GM18867 (cell line): ENCODE measurements around the gene MRPL4.

Source experiments
- ATAC-seq: cut with Tn5 transposase; IDR thresholded peaks from one replicate; pipeline ENCODE4 v1.9.1; 2021; ENCODE audit warnings: mild to moderate bottlenecking, moderate library complexity; ENCODE audit not compliant: unreplicated experiment

Gene MRPL4

DNA sequence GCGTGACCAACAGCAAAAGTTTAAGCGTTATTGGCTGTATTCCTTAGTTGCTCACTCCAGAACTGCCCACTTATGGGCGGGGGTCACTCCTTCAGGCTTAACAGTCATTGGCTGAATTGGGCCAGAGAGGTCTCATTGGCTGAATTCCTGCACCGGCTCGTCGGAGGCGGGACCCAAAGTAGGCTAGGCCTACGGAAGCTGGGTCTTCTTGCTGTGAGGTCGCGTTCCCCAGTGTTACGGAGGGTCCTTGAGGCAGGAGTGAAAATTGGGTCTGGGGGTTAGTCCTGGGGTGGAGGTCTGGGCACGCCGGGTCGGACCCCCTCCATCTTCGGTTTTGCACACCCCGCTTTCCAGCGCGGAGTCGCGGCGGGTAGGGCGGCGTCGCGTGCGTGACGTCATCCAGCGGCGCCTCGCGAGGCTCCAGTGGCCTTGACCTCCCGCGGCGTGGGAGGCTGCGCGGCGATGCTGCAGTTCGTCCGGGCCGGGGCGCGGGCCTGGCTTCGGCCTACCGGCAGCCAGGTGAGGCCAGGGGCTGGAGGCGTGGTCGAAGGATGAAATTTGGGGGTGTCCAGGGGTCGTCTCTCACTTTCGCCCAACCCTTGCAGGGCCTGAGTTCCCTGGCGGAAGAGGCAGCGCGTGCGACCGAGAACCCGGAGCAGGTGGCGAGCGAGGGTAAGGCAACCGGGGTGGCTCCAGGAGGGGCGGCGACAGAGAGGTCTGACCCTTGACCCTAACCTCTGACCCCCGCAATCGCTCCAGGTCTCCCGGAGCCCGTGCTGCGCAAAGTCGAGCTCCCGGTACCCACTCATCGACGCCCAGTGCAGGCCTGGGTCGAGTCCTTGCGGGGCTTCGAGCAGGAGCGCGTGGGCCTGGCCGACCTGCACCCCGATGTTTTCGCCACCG is at the start of gene MRPL4:
MRPL4 (plus strand) TSS at position 423 of the 903 bp plus-strand sequence; CDS start at position 463, 40 bp downstream.
- peak; percentile 87 for ATAC-seq

GRCh38 chr19:10203686-10204085 is 48.3 kb upstream of the MRPL4 start:
- no peak for ATAC-seq

GRCh38 chr19:10205636-10206035 is 46.4 kb upstream of the MRPL4 start:
- ATAC-seq = no peak

GRCh38 chr19:10206226-10206885 is 45.7 kb upstream of the MRPL4 start:
- no peak for ATAC-seq

GRCh38 chr19:10207026-10207425 is 45.0 kb upstream of the MRPL4 start:
- no peak for ATAC-seq

DNA sequence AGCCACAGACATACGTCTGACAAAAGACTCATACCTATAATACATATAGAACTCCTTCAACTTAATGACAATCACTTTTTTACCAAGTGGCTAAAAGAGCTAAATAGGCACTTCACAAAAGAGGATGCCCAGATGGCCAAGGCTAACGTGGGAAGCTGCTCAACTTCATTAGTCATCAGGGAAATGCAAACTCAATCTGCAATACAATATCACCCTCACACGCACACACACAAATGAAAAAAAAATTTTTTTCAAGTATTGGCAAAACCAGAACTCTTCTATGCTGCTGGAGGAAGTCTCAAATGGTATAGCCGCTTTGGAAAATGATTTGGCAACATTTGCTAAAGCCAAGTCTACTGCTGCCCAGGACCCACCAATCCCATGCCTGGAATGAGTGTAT is 42.7 kb upstream of the MRPL4 start:
- no peak for ATAC-seq

DNA sequence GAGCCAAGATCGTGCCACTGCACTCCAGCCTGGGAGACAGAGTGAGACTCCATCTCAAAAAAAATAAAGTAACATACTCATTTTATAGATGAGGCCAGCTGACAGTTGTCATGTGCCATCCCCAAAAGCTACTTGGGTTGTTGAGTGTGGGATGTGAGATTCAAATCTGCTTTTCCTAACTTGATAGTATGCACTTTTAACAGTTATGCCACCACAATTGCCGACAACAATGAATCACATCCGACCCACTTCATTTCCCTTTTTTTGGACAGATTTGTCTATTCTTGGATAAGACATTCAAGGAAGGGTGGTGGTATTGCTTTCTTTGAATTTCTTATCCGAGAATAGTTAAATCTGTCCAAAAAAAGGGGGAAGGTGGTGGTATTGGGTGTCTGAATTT is 41.0 kb upstream of the MRPL4 start:
- no peak for ATAC-seq

DNA sequence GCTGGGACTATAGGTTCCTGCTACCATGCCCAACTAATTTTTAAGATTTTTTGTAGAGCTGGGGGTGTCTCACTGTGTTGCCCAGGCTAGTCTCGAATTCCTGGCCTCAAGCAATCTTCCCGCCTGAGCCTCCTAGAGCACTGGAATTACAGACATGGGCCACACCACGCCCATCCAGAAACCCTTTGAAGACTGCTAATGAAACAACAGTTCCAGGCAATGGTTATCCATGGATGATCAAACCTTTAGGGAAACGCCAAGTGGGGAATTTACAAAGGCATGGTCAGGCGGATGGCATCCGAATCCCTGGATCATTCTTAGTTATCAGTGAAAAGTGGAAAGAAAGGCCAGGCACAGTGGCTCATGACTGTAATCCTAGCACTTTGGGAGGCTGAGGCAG is 40.3 kb upstream of the MRPL4 start:
- ATAC-seq = no peak

DNA sequence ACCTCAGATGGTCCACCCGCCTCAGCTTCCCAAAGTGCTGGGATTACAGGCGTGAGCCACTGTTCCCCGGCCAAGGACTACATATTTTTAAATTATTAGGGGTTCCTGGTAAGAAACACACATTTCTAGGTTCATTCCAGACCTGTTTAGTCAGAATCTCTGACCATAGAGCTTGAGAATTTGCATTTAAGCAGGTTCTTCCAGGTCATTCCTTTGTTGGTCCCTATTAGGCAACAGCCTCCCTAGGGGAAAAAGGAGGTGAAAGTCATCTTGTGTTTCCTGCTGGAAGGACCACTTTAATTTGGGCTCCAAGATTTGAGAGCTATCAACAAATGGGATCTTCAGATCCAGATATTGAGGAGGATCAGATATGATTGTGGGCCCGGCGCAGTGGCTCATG is 37.2 kb upstream of the MRPL4 start:
- ATAC-seq = no peak

DNA sequence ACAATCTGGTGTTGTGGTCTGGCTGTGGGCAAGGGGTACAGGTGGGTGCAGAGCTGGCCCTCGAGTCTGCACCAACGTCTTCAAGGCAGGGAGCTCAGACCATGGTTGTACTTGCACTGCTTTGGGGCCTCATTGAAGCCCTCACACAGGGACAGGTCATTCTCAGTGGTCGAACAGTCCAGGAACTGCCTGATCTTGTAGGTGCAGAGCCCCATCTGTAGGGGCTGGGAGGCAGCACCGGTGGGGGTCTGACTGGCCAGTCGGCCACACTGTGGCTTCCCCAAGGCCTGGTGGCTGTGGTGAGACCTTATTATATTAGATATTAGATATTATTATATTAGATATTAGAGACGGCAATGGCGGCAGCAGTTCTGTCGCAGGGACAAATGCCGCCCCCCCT is 34.9 kb upstream of the MRPL4 start:
- ATAC-seq = no peak

DNA sequence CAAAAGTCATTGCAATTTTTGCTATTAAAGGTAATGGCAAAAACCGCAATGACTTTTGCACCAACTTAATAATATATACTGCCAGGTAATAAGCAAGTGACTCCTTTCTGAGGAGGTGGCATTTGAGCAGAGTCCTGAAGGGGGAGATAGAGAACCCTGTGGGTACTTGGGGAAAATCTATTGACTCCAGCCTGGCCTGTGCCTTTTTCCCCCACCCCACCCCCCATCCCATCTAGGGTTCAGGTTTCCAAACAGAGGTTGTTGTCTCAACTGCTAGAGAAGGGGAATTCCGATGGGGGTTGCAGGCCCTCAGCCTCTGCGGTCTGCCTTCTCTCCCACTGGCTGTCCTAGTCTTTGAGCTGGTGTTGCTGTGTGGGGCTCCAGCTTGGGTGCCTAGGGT is 32.3 kb upstream of the MRPL4 start:
- peak; percentile 66 for ATAC-seq

GRCh38 chr19:10220695-10221094 is 31.3 kb upstream of the MRPL4 start:
- no peak for ATAC-seq

GRCh38 chr19:10222201-10222890 is 29.7 kb upstream of the MRPL4 start:
- ATAC-seq = no peak

DNA sequence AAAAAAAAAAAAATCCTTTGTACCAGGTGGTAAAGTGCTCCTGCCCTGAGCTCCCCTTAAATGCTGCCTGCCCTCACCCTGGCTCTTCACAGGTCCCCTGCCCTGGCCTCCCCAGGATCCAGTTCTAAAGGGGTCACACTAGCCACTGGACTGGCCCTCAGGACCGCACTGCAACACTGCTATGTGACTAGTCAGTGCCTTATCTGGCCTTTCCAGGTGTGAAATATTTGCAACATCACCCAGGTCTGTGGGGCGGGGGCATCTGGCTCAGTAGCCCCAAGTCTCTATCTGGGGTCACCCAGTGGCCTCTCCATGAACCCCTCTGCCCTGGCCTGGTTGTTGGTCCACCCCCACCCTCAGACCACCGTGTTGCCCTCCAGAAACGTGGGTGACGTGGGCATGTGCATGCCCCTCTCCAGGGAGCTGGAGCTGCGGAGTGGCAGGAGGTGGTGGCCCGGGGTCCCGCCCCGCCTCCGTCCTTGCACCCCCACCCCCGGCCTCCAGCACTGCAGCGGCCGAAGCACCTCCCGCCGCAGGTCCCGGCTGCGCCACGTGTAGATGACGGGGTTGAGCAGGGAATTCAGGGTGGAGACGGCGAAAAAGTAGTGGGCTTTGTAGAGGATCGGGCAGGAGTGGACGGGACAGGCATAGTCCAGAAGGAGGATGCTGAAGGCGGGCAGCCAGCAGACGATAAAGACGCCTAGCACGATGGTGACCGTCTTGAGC is 28.4 kb upstream of the MRPL4 start:
- ATAC-seq = no peak

DNA sequence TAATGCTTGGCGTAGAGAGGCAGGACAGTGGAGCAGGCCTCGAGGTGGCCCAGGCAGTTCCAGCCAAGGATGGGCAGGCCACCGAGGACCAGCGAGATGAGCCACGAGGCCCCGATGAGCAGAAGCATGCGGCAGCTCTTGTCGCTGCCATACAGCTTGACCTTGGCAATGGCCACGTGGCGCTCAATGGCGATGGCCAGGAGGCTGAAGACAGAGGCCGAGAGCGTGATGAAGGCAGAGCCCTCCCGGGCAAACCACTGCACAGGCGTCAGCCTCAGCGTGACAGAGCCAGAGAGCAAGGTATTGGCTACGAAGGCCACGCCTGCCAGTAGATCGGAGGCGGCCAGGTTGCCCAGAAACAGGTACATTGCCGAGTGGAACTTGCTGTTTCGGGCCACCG is 27.7 kb upstream of the MRPL4 start:
- ATAC-seq = no peak

DNA sequence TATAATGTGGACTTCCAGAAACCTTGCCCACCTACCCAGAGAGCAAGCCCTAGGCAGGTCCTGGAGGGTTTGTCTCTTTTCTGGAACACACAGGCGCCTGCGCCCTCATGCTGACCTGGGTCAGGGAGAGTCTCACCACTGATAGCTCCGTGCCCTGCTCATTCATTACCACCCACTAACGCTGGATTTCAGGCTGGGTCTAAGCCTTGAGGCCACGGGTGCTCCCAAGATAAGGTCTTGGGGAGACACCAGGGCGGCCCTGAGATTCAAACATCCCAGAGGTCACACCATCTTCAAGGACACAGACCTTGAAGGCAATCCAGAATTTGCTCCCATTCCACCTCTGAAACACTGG is 26.0 kb upstream of the MRPL4 start:
- no peak for ATAC-seq

DNA sequence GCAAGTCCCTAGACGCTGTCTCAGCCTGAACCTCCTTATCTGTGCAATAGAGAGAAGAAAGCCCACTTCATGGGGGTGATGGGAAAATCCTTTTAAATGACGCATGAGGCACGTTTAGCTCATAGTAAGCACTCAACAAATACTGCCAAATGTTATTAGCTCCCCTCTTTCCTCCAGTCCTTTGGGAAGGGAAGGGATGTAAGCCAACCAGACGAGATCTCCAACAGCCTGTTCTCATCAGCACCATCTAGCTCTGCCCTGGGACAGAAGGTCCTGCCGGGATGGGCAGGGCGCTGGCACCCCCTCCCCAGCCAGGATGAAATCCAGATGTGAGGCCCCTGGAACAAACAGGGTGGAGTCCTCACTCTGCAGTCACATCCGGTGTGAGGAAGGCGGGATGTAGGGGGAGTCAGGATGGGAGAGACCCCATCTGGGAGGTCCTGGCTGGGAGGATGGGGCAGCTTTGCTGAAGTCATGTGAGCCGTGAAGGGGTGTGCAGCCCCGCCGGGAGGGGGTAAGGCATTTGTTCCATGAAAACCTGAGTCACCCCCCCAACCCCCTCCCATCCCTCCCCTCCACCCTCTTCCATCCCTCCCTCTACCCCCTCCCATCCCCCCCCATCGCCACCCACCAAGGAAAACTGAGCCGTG is 25.5 kb upstream of the MRPL4 start:
- ATAC-seq = no peak

GRCh38 chr19:10227026-10227971 is 24.7 kb upstream of the MRPL4 start:
- no peak for ATAC-seq

DNA sequence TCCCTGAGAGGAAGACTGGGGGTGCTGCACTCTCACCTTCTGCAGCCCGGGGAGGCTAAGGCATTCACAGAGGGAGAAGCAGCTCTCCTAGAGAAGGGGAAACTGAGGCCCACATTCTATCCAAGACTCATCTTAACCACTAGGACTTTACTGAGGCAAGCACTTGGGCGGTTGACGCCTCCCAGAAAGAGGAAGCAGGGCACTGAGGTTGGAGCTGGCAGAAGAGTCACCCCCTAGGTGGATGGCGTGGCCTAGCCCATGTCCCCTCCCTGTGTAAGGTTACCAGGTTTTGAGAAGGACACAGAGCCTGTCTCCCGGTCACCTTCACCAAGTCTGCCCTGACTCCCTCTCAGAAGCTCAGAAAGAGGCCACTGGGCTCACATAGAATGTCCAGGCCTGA is 23.6 kb upstream of the MRPL4 start:
- no peak for ATAC-seq

- ATAC-seq = no peak
Observed at GRCh38 chr19:10228920-10229319, 23.1 kb upstream of the MRPL4 start.
